GM18526 (cell line): ENCODE measurements around the gene PPP1R14B.

Experiments
- POLR2A ChIP-seq: IDR thresholded peaks from 3 replicates; pipeline ENCODE4 v1.6.1; 2011; ENCODE audit not compliant: insufficient read length; ENCODE audit errors: extremely low read depth

Gene PPP1R14B

GRCh38 chr11:64268025-64268892 is 21.5 kb upstream of the PPP1R14B start:
- no peak for TF ChIP-seq POLR2A

DNA sequence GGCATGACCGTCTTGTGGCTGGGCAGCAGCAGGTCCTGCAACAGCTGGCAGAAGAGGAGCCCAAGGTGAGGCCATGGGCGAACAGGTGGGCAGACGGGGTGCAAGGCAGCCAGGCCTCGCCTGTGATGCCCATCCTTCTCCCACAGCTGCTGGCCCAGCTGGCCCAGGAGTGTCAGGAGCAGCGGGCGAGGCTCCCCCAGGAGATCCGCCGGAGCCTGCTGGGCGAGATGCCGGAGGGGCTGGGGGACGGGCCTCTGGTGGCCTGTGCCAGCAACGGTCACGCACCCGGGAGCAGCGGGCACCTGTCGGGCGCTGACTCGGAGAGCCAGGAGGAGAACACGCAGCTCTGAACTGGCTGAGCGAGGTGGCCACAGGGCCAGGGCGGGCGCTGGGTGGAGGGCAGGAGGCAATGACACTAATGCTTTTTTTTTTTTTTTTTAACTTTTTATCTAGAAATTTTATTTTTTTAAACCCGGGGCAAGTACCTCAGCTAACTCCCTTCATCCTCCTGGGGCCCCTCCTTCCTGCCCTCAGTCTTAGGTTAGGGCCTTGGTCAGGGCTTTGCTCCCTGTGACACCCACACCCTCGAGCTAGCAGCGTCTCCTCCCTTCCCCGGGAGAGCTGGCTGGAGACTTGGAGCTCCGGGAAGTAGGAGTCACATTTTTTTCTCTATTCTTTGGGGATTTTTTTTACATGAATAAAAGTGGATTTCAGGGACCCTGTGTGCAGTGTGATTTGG is 20.6 kb upstream of the PPP1R14B start:
- TF ChIP-seq POLR2A = no peak

DNA sequence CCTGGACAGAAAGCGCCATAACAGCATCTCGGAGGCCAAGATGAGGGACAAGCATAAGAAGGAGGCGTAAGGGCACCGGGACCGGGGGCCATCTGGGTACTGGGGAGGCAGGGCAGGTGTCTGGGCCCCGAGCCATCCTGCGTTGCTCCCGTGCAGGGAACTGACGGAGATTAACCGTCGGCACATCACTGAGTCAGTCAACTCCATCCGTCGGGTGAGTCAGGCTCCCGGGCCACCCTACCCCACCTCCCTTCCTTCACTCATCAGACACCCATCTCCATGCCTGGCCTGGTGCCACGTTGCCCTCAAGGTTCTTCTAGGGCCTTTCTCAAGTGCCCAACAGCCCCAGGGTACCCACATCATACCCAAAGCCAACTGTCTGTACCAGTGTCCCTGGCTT is 19.6 kb upstream of the PPP1R14B start:
- no peak for TF ChIP-seq POLR2A

- TF ChIP-seq POLR2A = no peak
These were observed 18.7 kb upstream of the PPP1R14B start for GRCh38 chr11:64265176-64266160.

DNA sequence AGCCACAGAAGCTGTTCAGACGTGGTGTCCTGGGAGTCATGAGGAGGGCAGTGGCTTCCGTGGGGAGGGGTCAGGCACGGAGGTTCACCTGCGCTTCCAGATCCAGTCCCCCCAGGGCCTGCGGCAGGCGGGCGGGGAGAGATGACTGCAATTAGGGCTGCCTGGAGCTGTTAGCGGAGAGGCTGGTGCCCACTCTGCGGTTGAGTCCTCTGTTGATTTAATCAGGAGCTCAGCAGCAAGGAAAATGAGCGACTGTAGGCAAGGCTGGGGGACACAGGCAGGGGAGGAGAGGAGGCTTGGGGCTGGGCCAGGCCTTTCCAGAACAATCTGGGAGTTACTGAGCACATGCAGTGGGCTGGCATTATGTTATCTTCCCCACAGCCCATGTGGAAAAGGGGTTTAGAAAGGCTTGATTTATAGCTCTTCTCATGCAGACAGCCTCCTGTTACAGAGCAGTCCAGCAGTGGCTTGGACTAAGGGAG is 17.7 kb upstream of the PPP1R14B start:
- no peak for TF ChIP-seq POLR2A

- no peak for TF ChIP-seq POLR2A
These were observed 17.2 kb upstream of the PPP1R14B start for GRCh38 chr11:64263947-64264317.

- no peak for TF ChIP-seq POLR2A
These were observed 16.5 kb upstream of the PPP1R14B start for GRCh38 chr11:64263021-64263946.

DNA sequence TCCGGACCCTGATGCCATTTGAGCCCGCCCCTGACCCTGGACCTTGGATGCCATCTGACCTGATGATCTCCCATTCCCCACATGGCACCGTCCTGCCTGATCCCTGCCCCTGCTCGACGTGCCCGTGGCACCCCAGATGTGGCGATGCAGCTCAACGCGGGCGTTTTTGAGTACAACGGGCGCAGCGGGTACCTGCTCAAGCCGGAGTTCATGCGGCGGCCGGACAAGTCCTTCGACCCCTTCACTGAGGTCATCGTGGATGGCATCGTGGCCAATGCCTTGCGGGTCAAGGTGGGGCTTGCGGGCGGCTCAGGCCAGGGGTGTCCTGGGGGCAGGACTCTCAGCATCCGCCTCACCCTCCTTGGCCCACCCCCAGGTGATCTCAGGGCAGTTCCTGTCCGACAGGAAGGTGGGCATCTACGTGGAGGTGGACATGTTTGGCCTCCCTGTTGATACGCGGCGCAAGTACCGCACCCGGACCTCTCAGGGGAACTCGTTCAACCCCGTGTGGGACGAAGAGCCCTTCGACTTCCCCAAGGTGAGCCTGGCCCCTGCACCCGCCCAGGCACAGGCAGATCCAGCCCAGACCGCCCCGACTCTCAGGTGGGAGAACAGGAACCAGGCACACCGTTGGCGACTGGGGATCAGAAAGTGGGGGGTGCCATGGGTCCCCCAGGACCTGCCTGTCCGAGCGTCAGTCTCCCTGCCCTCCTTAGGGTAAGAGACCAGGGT is 15.7 kb upstream of the PPP1R14B start:
- no peak for TF ChIP-seq POLR2A

GRCh38 chr11:64261556-64262080 is 14.9 kb upstream of the PPP1R14B start:
- no peak for TF ChIP-seq POLR2A

DNA sequence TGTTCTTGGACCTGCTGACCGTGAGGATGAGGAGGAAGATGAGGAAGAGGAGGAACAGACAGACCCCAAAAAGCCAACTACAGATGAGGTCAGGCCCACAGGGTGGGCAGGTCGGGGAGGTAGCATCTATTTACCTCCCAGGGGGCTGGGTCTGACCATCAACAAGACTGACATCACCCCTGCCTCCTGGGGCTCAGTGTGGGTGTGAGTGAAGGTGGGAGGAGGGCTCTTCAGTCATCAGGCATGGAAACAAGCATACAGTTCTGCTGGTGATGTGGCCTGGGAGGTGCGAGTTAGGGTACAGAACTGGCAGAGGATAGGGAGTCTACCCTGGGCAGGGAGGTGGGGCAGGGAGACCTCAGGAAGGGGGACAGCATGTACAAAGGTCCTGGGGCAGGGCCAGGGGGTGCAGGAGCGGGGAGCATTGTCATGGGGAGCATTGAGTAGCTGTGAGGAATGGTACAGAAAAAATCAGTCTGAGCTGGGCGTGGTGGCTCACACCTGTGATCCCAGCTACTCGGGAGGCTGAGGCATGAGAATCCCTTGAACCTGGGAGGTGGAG is 13.5 kb upstream of the PPP1R14B start:
- TF ChIP-seq POLR2A = no peak

- no peak for TF ChIP-seq POLR2A
These were observed 12.9 kb upstream of the PPP1R14B start for GRCh38 chr11:64259533-64260067.

- TF ChIP-seq POLR2A = no peak
These were observed 12.3 kb upstream of the PPP1R14B start for GRCh38 chr11:64258946-64259532.
